Measurements from ENCODE around the gene SHQ1.
"Not testable (repeated sequence)": the region's sequence is repeated elsewhere in the genome, so short reads cannot be mapped to it uniquely, and the experiment has no call there.

SHQ1 gene

DNA sequence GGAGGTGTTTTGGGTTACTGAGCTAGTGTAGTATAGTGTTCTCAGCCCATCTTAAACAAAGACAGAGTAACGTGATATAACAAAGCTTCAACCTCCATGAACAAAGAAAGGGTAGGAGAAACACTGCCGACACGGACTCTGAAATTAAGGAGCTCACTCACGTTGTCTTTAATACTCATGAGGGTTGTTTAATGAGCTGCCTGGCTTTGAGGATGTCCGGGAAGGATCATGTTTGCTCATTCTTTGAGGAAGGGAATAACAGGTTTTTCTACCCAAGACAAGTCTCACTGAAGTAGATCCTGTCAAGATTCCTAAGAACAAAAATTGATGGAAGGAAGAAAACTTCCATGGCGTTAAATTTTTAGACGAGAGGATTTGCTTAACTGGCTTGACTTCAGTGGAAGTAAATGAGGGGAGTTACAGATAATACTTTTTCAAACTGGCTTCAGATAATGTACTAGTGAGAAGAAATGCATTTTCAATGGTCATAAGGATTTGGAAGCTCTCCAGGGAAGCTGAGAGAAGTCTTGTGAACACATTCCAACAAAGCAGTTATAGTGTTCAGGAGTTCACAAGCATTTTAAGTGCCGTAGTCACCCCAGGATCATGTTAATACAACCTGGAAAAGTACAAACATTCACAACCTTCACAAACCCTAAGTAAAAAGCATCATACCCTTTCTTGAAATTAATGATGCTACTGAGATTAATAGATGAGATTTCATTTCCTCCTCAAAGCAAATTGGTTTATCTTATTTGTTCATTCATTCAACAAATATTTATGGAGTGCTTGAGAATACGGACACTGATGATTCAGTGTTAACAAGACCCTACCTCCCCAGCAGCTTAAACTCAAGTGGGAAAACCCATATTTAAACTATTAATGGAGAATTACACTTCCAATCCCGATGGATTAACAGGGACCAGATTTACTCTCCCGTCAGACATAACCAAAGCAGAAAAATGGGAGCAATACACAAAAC is 101.5 kb downstream of the SHQ1 start:
- no peak for DNase-seq

DNA sequence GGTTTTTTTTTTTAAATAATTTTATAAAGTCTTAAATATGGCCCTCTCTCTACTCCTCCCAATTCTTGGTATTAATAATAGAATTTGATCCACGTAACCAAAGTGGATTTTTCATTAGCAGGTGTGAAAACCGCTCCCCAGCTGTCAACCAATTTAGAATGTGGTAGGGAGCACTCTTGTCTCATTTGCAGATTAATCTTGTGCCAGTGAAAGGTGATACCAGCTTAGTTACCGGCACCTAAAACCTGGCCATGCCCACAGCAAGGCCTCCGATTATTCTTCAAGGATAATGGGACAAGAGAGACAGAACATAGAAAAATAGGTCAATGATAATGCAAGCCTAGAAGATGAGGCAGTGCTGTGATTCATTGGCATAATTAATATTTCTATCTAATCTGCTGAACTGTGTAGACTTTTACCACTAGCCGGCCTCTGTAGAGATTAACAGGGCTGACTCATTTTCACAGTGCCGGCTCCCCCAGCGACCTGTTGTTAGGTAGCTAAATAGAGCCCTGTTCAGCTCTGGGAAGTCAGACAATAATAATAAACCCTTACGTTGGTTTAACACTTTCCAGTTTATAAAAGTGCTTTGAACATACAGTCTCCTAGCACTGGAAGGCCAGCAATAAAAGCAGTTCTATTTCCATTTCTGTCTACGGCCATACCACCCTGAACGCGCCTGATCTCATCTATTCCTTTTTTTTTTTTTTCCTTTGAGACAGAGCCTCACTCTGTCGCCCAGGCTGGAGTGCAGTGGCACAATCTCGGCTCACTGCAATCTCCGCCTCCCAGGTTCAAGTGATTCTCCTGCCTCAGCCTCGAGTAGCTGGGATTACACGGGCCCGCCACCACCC is 102.9 kb downstream of the SHQ1 start:
- DNase-seq, result no peak

DNA sequence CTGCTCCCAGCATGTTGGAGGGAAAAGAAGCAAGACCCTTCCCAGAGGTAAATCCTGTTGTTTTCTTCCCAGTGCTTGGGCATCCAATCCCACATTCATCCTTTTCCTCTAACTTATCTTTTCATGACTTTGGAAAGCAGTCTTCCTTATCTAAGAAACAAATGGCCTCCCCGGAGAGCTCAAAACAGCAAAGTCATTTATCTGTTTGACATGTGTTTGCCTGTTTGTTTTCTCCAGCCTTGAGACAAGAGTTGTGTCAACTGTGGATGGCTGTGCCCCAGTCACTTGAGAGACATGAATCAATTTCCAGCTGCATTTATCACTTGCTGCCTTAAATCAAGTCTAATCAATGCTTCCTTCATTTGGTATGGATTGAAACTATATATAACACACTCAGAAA is 103.9 kb downstream of the SHQ1 start:
- DNase-seq, result no peak

DNA sequence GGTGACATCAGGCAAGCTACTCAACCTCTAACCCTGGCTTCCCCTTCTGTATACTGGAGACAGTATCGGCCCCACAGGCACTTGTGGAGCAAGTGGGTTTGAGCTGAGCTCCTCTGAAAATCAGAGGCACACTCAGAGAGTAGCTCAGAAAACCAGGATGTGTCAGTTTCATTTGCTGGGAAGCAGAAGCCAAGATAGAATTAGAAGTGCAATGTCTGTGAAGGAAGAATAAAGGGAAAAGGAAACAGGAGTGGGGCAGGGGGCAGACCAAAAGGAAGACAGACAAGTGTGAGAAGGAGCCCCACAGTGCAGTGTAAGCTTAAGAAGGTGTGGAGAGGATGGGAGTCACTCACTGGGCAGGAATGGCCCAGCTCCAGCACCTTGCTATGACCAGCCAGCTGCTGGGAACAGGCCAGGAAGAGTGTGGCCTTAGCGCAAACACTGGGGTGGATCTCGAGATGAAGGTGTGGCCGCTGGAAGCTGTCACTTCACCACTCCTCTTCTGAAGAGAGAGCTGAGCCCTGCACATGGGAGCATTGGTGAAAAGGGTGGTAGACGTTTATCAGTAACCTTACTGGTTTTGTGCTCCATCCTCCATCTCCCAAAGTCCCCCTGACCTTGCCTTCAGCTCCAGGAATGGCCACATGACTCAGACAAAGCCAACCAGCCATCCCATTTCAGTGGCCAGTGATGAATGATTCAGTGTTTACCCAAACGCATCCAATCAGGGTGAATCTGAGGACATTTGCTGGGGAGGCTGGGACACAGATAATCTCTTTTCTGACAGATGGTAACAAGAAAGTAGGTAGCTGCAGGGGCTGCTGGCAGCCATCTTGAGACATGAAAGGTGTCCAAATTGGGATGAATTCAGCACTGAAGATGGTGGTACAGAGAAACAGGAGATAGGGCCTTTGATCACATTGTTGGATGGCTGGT is 108.4 kb downstream of the SHQ1 start:
- DNase-seq, result no peak

DNA sequence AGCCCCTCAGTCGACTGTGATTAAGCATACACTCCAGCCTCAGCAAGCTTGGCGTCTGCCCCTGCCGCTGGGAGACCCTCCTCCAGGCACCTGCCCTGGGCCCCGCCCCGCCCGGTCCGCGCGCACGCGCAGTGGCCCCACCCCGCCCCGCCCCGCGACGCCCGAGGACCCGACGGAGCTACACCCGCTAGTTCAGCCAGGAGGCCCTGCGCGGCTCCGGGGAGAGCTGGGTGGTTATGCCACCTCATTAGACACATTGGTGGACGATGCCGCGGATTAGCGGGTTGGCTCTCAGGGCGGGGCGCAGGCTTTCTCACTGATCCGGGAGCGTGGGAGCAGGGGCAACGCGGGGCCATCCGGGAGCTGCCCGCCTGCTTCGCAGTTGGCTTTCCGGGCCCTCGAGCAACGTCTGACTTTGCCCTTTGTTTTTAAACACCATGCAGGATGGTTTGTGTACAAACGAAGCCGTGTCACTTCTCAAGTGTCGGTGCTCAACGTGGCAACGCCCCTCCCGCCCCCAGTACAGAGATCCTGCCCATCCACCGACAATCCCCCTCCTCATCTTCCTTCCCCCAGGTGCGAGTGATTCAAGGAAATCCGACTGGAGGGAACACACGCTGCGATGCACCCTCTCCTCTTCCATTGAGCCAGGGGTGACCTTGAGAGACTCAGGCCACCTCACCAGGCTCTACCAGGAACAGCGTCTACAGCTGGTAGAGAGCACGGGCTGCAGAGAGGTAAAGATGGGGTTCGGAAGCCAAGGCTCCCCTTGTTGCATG is 109.3 kb downstream of the SHQ1 start:
- DNase-seq, result peak; percentile 68 to 73

DNA sequence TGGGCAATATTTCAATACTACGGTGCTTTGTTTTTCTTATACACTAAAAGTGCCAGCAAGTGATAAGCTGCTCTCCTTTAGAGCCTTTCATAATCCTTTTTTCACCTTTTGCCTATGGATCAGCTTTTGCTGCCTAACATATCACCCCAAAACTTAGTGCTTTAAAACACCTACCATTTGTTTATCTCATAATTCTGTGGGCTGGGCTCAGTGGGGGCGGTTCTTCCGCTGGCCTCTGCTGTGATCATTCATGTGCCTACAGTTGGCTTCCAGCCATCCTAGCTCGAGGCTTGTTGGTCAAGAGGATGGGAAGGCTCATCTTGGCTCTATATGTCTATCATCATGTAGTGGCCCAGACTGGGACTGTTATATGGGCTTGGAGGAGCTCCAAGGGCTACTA is 113.2 kb downstream of the SHQ1 start:
- DNase-seq, result not testable (repeated sequence)

DNA sequence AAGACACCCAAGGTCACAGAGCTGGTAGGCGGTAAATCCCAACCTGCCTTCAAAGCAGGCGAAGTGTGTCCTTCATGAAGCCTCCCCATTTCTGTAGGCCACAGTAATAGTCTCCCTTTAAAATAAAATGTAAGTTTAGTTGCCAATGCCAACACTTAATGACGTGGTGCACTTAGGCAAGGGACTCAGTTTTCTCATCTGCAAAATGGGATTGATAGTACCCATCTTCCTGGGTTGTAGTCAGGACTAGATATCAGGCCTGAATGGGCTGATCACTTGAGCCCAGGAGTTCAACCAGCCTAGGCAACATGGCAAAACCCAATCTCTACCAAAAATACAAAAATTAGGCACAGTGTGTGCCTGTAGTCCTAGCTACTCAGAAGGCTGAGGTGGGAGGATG is 114.6 kb downstream of the SHQ1 start:
- DNase-seq, result no peak

DNA sequence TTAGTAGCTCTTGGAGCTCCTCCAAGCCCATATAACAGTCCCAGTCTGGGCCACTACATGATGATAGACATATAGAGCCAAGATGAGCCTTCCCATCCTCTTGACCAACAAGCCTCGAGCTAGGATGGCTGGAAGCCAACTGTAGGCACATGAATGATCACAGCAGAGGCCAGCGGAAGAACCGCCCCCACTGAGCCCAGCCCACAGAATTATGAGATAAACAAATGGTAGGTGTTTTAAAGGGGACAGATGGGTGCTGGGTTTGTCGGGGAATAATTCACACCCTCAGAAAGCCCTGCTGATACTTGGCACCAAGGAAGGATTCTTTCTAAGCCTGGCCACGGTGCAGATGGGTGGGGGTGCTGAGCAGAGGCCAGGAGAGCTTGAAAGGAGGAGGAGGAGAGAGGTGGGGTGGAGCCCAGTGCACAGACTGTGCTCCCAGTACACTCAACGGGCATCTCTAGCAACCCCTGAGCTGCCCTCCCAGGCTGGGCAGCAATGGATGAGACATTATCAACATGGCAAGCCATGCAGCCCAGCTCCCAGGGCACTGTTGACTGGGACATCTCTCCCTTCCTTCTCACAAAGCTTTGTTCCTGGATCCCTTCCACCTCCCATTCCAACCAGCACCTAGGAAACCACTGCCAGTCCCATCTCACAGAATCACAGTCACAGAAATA is 115.4 kb downstream of the SHQ1 start:
- DNase-seq, result not testable (repeated sequence)

DNA sequence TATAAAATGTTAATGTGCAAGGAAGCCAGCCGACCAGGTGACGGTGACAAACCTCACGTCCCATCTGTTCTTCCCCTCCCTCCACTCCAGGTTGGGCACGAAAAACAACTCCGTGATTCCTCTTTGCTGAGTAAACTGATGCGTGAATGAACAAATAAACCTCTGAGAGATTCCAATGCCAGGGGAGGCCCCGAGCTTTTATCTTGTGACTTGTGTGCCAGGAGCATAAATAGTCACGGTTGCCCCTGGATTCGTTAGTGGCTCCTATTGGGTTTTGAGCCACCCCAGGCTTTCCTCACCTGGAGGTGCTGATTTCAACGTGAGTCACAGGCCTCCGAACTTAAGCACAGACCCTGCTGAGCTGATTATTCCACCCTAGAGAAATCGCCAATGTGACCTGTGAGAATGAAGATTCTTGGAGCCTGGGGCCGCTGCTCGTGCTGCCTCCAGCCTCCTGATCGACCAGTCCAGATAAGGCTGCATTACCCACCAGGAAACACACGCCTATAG is 119.2 kb downstream of the SHQ1 start:
- DNase-seq, result no peak

DNA sequence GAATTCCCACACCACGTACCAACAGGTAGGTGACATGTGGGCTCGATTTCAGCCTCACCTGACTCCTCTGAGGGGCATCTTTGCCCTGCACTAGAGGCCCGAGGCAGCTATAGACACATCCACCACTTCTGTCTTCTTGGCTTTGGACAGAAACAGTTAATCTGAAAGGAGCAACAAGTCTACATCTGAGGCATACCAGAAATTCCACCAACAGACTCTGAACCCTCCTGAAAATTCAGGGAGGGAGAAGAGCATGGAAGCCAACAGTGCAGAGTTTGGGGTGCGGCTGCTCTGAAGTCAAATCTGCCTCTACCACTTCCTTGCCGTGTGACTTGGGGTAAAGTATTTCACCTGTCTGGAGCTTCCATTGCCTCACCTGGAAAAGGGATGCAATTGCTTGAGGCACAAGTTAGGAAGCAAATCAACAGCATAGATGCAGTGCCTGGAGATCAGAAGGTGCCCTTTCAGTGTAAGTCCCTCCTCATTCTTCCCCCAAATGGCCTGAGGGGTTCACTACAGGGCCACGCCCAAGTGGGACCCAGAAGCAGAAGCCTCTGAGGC is 119.8 kb downstream of the SHQ1 start:
- no peak for DNase-seq

DNA sequence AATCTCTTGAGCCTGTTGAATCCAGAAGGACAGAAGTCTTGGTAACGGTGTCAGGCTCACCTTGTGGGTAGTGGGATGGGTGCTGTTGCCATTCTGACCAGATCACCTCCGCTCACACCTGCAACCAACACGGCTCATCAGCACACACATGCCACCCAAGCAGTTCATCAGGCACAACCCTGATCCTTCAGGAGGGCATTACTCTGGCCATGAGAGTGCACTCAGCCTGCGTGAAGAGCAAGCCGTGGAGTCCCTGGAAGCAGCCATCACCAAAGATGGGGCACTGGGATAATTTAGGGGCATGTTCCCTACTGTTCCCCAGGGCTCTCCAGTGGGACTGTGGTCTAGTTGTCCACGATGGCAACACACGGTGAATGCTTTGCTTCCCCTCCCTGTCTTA is 120.5 kb downstream of the SHQ1 start:
- DNase-seq, result no peak

DNA sequence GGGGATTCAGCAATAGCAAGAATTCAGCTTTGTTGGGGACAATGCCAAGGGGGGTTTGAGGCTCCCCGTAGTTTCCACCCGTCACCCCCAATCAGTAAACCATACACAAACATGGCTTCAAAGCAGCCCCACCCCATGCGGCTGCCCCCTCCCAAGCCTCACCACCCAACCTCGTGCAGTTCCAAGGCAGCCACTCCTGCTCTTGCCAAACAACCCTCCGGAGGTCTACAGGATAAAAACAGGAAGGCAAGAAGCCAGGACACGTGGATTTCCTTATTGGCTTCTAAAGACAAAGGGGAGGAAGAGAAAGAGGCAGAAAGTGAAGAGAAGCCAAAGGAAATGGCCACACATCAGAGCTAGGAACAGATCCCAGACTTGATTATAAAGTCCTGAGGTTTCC is 121.1 kb downstream of the SHQ1 start:
- no peak for DNase-seq

DNA sequence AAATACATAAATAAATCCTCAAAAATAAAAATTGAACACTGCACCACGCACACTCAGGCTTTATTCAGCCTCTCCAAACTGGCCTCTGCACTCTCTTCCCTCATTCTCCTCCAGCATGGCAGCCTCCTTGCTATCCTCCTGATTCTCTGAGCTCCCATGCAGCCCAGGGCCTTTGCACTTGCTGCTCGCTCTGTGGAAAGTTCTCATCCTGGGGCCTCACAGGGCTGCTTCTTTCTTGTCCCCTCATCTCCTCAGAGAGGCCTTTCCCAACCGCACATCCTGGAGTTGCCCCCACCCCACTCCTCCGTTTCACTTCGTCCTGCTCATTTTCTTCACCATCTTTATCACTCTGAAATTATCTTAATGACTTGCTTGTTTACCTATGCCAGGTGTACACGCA is 123.0 kb downstream of the SHQ1 start:
- no peak for DNase-seq

DNA sequence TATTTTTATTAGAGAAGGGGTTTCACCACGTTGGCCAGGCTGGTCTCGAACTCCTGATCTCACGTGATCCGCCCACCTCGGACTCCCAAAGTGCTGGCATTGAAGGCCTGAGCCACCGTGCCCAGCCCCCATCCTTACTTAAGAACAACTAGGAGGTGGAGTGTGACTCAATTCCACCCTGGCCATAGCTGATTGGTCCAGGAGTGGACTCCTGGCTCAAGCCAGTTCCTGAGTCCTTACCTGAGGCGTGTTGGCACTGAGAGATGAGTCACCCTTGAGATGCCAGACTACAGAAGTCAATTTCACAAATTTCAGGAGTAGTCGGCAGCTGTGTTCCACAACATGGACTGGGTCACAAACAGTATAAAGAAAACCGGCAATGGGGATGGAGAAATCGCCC is 124.2 kb downstream of the SHQ1 start:
- no peak for DNase-seq

DNA sequence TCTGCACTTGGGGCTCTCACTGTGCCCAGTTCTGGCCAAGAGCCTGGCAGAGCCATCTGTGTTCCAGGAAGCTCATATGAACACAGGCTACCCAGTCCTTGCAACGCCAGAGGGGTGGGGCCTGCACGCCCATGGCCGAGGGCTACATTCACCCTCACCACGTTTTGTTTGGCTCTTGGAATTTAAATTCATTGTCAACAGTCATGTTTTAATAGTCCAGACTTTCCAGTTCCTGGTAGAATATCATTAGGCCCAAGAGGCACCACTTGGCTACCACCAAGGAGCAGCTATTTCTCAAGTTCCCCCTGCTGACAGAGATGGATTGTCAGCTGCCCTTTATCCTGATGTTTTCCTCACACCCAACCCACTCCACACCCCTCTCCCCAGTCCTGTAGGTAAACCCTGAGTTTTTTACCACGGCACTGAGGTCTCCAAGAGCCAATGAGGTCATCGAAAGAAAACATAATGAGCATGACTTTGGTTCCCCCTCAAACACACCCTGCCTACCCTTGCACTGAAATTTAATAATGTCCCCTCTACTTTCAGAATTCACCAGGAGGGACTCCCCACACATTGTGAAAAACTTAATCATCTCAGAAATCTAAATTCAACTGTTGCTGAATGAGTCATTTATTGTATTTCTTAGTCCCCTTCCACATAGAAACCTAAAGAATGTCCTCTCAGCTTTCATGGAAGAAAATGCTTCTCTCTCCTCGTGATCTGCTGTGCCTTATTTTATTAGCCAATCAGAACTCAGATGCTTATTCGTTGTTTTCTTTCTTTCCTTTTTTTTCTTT is 125.1 kb downstream of the SHQ1 start:
- DNase-seq, result peak; percentile 9 to 21

DNA sequence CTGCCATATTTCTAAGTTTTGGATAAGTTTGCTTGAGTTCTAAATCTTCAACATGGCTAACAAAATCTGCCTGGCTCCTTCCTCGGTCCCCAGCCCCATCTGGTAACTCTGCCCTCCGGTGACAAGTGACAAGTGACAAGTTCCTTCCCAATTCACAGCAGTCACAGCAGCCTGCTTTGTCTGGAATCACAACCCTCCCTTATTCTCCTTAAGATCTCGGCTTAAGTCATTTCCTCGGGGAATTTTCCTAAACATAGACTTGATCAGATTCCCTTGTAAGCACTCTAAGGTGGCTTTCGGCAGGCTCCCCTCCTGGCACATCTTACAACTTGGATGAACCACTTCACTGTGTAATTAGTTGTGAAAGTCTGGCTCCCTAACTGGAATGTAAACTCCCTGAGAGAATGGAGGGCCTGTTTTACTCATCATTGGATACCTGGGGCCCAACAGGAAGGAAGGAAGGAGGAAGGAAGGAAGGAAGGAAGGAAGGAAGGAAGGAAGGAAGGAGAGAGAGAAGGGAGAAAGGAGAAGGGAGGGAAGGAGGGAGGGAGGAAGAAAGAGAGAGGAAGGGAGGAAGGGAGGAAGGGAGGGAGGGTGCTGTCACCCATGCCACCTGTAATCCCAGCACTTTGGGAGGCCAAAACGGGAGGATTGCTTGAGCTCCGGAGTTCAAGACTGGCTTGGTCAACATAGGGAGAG is 126.4 kb downstream of the SHQ1 start:
- no peak for DNase-seq

DNA sequence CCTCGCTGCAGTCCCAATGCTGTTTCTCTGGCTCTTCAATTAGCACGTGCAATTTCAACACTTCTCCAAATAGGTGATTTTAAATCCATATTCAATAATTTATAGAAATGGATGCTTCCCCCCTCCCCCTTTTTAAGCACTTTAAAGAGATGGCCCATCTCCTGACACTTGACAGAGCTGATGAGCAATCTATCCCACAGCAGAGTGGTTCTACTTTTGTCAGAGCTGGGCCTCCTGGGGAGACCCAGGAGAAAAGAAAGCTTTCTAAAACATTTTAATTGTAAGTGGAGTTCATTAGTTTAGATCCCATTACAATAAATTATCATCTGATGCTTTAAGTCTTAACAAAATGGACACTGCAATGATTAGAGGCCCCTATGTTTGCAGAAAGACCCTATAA is 127.7 kb downstream of the SHQ1 start:
- DNase-seq, result no peak

DNA sequence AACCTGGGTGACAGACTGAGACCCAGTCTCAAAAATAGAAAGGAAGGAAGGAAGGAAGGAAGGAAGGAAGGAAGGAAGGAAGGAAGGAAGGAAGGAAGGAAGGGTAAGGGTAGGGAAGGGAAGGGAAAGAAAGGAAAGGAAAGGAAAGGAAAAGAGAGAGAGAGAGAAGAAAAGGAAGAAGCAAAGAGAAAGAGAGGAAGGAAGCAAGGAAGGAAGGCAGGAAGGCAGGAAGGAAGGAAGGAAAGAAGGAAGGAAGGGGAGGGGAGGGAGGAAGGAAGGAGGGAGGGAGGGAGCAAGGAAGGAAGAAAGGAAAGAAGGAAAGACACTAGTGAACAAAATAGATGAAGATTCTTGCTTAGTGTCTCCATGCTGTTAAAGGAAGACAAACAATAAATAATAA is 129.1 kb downstream of the SHQ1 start:
- DNase-seq, result no peak

DNA sequence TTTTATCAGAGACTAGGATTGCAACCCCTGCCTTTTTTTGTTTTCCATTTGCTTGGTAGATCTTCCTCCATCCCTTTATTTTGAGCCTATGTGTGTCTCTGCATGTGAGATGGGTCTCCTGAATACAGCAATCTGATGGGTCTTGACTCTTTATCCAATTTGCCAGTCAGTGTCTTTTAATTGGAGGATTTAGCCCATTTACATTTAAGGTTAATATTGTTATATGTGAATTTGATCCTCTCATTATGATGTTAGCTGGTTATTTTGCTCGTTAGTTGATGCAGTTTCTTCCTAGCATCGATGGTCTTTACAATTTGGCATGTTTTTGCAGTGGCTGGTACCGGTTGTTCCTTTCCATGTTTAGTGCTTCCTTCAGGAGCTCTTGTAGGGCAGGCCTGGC is 134.1 kb downstream of the SHQ1 start:
- DNase-seq, result not testable (repeated sequence)
